Subcutaneous abdominal adipose tissue (tissue), 5 donors: ENCODE data around the gene CPNE2.
"Not testable (repeated sequence)": the region's sequence is repeated elsewhere in the genome, so short reads cannot be mapped to it uniquely, and the experiment has no call there.

ENCODE experiments used
- H3K27ac ChIP-seq: one replicate; pipeline ENCODE4 v1.7.0; 2013; ENCODE audit warnings: low read depth, mild to moderate bottlenecking, inconsistent platforms, low read length, moderate library complexity
- H3K27me3 ChIP-seq, 5 donors: one replicate each; pipeline ENCODE4 v1.7.0; 2013; ENCODE audit warnings: low read length in 5 of 5, inconsistent platforms in 1 of 5; ENCODE audit not compliant: control insufficient read depth in 5 of 5, insufficient read depth in 4 of 5
- H3K36me3 ChIP-seq, 5 donors: one replicate each; pipeline ENCODE4 v1.7.0; 2013; ENCODE audit warnings: low read length in 5 of 5; ENCODE audit not compliant: control insufficient read depth in 5 of 5, insufficient read depth in 5 of 5
- H3K4me1 ChIP-seq, 5 donors: one replicate each; pipeline ENCODE4 v1.7.0; 2013; ENCODE audit warnings: low read length in 5 of 5, mild to moderate bottlenecking in 3 of 5, moderate library complexity in 1 of 5; ENCODE audit not compliant: control insufficient read depth in 5 of 5, insufficient read depth in 5 of 5
- H3K4me3 ChIP-seq, 5 donors: one replicate each; pipeline ENCODE4 v1.7.0; 2013; ENCODE audit warnings: low read length in 5 of 5, low read depth in 1 of 5
- H3K9ac ChIP-seq, 5 donors: one replicate each; pipeline ENCODE4 v1.7.0; 2013; ENCODE audit warnings: low read length in 5 of 5, mild to moderate bottlenecking in 4 of 5, moderate library complexity in 3 of 5
- H3K9me3 ChIP-seq, 5 donors: one replicate each; pipeline ENCODE4 v1.7.0; 2013; ENCODE audit warnings: low read length in 5 of 5; ENCODE audit not compliant: control insufficient read depth in 5 of 5
- donor health status: healthy.
- donor health status: healthy.
- donor health status: healthy.
- donor health status: healthy.
- donor health status: healthy.

The CPNE2 gene

DNA sequence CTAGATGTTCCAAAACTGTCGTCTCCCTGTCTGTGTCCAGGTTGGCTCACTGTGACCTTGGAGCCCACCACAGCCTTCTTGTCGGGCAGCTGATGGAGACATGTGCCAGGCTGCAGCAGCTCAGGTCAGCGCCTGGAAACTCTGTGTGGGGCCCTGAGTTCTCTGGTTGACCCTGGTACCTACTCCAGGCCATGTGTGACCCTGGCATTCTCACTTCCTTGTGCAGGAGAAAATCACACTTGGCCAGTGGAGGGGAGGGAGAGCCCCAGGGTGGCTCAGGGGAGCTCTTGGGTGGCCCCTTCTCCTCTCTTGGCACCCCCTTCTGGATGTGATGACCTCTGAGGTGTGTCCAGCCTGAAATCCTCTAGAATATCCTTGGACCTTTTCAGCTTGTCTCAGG lies 25.0 kb upstream of the CPNE2 start:
- H3K4me3 ChIP-seq, result no peak overlapping the region
- H3K9ac ChIP-seq, result no peak overlapping the region
- H3K27ac ChIP-seq, result no peak overlapping the region
- H3K27me3 ChIP-seq, result no peaks in the 10 kb centered on the region
- H3K4me1 ChIP-seq, result peaks cover 0 to 10% (median 7%) of the 10 kb centered on the region in 5 donors
- no peaks in the 10 kb centered on the region for H3K9me3 ChIP-seq
- H3K36me3 ChIP-seq, result peaks cover 0 to 55% (median 25%) of the 10 kb centered on the region in 5 donors

DNA sequence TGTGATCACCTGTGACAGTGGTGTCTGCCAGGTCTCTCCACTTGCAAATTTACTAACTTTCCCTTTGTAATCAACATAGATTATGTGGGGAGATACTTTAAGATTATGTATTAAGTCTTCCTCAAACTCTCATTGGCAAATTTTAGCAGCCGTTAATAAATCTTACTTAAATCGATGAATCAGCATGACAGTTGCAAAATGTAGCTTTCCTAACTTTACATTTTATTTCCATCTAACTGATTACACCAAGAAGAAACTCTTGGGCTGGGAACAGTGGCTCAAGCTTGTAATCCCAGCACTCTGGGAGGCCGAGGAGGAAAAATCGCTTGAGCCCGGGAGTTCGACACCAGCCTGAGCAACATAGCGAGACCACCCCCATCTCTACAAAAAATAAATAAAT lies 23.3 kb upstream of the CPNE2 start:
- Histone ChIP-seq H3K36me3 (peaks cover 0 to 65% (median 25%) of the 10 kb centered on the region in 5 donors), H3K9ac (no peak overlapping the region), H3K27ac (no peak overlapping the region), H3K9me3 (no peaks in the 10 kb centered on the region), H3K4me3 (no peak overlapping the region), H3K4me1 (peaks cover 0 to 10% (median 8%) of the 10 kb centered on the region in 5 donors), H3K27me3 (no peaks in the 10 kb centered on the region)

DNA sequence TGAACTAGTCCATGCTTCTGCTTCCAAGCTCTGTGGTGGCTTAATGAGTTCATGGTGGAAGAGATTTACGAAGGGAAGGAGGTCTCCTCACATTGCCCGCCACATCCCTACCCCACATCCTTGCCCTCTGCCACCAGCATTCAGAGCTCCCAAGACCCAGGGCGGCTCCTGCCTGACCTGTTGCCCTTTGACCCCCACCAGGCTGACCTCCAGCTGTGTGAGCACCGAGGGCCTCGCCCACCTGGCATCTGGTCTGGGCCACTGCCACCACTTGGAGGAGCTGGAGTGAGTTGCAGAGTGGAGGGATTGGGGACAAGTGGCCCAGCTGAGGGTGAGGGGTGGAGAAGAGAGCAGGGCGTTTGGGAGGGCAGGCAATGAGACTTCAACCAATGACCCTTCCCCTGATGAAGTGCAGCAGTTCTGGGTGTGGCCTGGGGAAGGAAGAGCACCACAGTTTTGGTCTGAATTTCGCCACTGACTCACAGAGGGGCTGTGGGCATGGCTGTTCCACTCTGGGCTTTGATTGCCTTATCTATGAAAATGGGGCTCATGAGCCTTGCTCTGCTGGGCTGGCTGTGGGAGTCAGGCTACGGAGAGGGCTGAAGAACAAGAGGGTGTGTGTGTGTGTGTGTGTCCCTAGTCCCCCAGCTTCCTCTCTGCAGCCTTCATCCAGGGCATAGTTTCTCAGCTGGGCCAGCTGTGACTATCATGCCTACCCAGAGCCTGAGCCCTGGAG lies 22.6 kb upstream of the CPNE2 start:
- Histone ChIP-seq H3K36me3 (peaks cover 0 to 72% (median 30%) of the 10 kb centered on the region in 5 donors), H3K4me1 (peaks cover 0 to 10% (median 8%) of the 10 kb centered on the region in 5 donors), H3K9me3 (no peaks in the 10 kb centered on the region), H3K27ac (no peak overlapping the region), H3K4me3 (no peak overlapping the region), H3K27me3 (no peaks in the 10 kb centered on the region), H3K9ac (no peak overlapping the region)

DNA sequence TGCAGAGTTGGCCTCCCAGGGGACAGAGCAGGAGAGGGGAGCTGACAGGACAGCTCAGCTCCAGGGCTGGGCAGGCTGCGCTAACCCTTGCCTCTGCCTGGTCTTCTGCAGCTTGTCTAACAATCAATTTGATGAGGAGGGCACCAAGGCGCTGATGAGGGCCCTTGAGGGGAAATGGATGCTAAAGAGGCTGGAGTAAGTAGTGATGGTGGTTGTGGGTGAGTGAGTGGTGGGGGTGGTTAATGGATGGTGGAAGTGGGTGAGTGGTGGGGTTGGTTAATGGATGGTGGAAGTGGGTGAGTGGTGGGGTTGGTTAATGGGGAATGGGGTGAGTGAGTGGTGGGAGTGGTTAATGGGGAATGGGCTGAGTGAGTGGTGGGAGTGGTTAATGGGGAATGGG lies 22.0 kb upstream of the CPNE2 start:
- no peaks in the 10 kb centered on the region for H3K9me3 ChIP-seq
- no peak overlapping the region for H3K4me3 ChIP-seq
- no peaks in the 10 kb centered on the region for H3K27me3 ChIP-seq
- peaks cover 0 to 71% (median 29%) of the 10 kb centered on the region in 5 donors for H3K36me3 ChIP-seq
- no peak overlapping the region for H3K27ac ChIP-seq
- H3K9ac ChIP-seq, result no peak overlapping the region
- peaks cover 0 to 10% (median 8%) of the 10 kb centered on the region in 5 donors for H3K4me1 ChIP-seq

DNA sequence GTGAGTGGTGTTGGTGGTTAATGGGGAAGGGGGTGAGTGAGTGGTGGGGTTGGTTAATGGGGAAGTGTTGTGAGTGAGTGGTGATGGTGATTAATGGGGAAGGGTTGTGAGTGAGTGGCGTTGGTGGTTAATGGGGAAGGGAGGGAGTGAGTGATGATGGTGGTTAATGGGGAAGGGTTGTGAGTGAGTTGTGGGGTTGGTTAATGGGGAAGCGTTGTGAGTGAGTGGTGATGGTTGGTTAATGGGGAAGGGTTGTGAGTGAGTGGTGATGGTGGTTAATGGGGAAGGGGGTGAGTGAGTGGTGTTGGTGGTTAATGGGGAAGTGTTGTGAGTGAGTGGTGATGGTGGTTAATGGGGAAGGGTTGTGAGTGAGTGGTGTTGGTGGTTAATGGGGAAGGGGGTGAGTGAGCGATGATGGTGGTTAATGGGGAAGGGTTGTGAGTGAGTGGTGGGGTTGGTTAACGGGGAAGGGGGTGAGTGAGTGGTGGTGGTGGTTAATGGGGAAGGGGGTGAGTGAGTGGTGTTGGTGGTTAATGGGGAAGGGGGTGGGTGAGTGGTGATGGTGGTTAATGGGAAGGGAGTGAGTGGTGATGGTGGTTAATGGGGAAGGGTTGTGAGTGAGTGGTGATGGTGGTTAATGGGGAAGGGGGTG lies 21.2 kb upstream of the CPNE2 start:
- not testable (repeated sequence) for H3K9ac ChIP-seq, H3K4me3 ChIP-seq, H3K27ac ChIP-seq, H3K4me1 ChIP-seq, H3K9me3 ChIP-seq, H3K27me3 ChIP-seq
- H3K36me3 ChIP-seq, result peaks cover 0 to 74% (median 31%) of the 10 kb centered on the region in 5 donors

DNA sequence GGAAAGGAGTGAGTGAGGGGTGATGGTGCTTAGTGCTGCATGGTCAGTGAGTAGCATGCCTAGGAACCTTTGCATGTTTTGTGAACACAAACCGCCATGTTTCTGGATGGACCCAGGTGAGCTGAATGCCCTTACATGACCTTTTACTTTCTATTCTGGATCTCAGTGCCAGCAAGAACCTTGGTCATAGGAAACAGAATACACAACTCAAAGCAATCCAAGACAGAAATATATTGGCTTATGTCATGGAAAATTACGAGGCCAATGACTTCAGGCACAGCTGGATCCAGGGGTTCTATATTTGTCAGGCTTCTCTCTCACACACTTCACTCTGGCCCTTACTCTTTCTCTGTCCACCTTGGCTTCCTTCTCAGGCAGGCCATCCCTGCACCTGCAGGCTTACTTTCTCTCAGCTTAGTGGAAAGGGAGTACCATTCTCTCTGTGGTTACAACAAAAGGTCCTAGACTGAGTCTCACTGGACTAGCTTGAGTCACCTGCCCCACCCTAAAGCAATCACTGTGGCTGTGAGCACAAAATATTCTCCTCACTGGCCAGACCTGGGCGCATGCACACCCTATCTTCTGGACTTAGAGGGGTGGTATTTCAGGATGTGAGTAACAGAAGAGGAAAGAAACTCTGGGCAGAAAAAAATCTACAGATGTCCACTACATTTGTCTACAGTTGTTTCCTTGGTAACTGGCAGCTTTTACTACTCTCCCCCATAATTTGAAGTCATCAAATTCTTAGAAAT lies 20.4 kb upstream of the CPNE2 start:
- Histone ChIP-seq H3K4me3 (no peak overlapping the region), H3K36me3 (peaks cover 0 to 74% (median 35%) of the 10 kb centered on the region in 5 donors), H3K9ac (no peak overlapping the region), H3K4me1 (peaks cover 0 to 10% (median 8%) of the 10 kb centered on the region in 5 donors), H3K27me3 (no peaks in the 10 kb centered on the region), H3K27ac (no peak overlapping the region), H3K9me3 (no peaks in the 10 kb centered on the region)

DNA sequence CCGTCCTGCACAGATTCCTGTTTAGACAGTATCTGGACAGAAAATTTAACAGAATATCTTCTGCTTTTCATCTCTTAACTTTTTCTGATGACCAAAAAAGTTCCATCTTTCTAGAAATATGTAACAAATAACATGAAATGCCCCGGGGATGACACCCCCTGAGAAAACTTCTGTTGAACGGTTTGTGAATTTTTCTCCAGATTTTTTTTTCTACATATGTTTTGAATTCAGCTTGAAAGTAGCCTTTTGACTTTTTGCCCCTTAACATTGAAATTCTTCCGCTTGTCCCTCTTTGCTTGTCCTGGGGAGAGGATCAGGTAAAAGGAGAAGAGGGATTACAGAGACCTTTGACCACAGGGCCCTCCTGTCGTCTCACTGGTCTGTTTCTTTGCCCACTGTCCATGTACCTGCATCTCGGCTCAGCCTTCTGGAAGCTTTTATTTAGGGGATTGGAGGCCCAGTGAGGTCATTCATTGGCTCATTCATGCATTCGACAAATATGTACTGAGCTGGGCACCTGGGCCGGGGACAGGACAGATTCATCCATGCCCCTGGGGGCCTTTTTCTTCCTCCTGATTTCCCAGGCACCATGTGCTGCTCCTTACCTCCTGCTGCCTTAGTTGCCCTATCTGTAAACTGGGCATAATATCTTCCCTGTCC lies 19.6 kb upstream of the CPNE2 start:
- no peak overlapping the region for H3K9ac ChIP-seq
- no peaks in the 10 kb centered on the region for H3K9me3 ChIP-seq
- H3K4me1 ChIP-seq, result peaks cover 0 to 10% (median 8%) of the 10 kb centered on the region in 5 donors
- H3K27ac ChIP-seq, result no peak overlapping the region
- no peaks in the 10 kb centered on the region for H3K27me3 ChIP-seq
- H3K36me3 ChIP-seq, result peaks cover 0 to 74% (median 34%) of the 10 kb centered on the region in 5 donors
- no peak overlapping the region for H3K4me3 ChIP-seq

DNA sequence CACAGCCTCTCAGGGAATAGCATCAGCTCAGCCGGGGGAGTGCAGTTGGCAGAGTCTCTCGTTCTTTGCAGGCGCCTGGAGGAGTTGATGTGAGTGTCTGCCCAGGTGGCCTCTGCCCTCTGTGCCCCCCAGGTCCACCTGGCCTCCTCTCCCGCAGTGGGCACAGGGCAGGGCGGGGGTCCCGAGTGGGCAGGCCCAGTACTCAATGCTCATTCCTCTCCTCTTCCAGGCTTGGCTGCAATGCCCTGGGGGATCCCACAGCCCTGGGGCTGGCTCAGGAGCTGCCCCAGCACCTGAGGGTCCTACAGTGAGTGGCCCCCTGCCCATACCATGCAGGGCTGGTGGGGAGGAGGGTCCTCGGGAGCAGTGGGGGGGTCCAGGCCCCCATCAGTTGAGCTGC lies 14.7 kb upstream of the CPNE2 start:
- H3K4me3 ChIP-seq, result no peak overlapping the region
- no peaks in the 10 kb centered on the region for H3K9me3 ChIP-seq
- peaks cover 0 to 2% (median 0%) of the 10 kb centered on the region in 5 donors for H3K4me1 ChIP-seq
- no peak overlapping the region for H3K27ac ChIP-seq
- H3K27me3 ChIP-seq, result no peaks in the 10 kb centered on the region
- no peak overlapping the region for H3K9ac ChIP-seq
- H3K36me3 ChIP-seq, result peaks cover 0 to 85% (median 36%) of the 10 kb centered on the region in 5 donors

DNA sequence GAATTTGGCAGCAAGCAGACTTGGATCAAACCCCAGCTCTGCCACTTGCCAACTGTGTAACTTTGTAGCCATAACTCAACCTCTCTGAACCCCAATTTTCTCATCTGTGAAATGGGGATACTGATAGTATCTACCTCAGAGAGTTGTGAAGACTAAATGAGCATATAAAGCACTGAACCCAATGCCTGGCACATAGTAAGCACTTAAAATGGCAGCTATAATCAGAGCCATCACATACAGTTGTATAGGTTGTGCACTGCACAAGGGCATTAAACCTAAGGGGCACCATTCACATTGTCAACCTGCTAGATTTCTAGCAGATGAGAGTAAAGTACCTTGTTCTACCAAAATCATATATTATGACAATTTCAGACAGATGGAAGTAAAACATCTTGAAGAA lies 10.6 kb upstream of the CPNE2 start:
- Histone ChIP-seq H3K9me3 (no peaks in the 10 kb centered on the region), H3K4me3 (no peak overlapping the region), H3K27ac (no peak overlapping the region), H3K36me3 (peaks cover 0 to 61% (median 27%) of the 10 kb centered on the region in 5 donors), H3K9ac (no peak overlapping the region), H3K4me1 (peaks cover 0 to 7% (median 2%) of the 10 kb centered on the region in 5 donors), H3K27me3 (no peaks in the 10 kb centered on the region)
